ENCODE data around the gene ZBTB38. TPM values are rescaled to one million over a fixed set of nuclear protein-coding genes. Genes with fewer than 3 reads are reported as not detected.

Gene ZBTB38
- total RNA-seq, 3 donors from 2014 or later (not counting 1 experiment from before 2014, with no cell fraction given): 40.3 to 68.3 (median 56.7) TPM

- no peak for ATAC-seq
- DNase-seq: no peak
- Histone ChIP-seq H3K4me3 (ENCODE audit: low read length) (no peak overlapping the region), H3K4me1 (ENCODE audit: control insufficient read depth, insufficient read depth, low read length) (no peaks in the 10 kb centered on the region), H3K27me3 (ENCODE audit: control insufficient read depth, insufficient read depth, low read length) (no peaks in the 10 kb centered on the region), H3K9me3 (ENCODE audit: control insufficient read depth, insufficient read depth, low read length) (no peaks in the 10 kb centered on the region), H3K27ac (ENCODE audit: low read length) (no peak overlapping the region), H3K36me3 (ENCODE audit: control insufficient read depth, insufficient read depth, low read length) (no peaks in the 10 kb centered on the region)
- Mint-ChIP-seq H3K27me3 (ENCODE audit: low read depth in 2 of 2) (peaks cover 19 to 25% of the 10 kb centered on the region in 2 donors), H3K9me3 (no peaks in the 10 kb centered on the region), H3K27ac (no peak overlapping the region), H3K36me3 (no peaks in the 10 kb centered on the region), H3K4me3 (no peak overlapping the region), H3K4me1 (no peaks in the 10 kb centered on the region)
- 88% methylated on average over 1 of the region's 2 CpGs for WGBS (ENCODE audit: insufficient coverage)
- no peak for TF ChIP-seq CTCF (IDR thresholded peaks at IDR 0.05)
- intact Hi-C loops (cut with micrococcal nuclease): no loop called here
Observed at GRCh38 chr3:141349711-141350110, 18.6 kb upstream of the ZBTB38 start.

DNA sequence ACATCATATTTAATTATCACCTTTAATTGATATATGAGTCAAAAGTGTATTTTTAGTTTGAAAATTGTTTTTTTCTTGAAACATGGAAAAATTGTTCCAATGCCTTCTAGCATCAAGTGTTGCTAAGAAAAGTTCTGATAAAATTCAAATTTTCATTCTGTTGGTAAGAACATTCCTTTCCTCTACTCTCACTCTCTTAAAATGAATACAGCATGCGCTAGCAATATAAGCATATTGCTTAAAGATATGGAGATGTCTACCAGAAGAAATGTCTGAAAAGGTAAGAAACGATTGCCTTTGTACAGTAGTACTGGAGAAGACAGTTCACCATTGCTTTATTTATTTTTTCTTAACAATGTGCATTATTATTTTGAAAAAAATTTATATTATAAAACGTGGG lies 17.6 kb upstream of the ZBTB38 start:
- DNase-seq (no peak), ATAC-seq (no peak)
- Histone ChIP-seq H3K36me3 (ENCODE audit: control insufficient read depth, insufficient read depth, low read length) (no peaks in the 10 kb centered on the region), H3K9me3 (ENCODE audit: control insufficient read depth, insufficient read depth, low read length) (no peaks in the 10 kb centered on the region), H3K27me3 (ENCODE audit: control insufficient read depth, insufficient read depth, low read length) (no peaks in the 10 kb centered on the region), H3K4me3 (ENCODE audit: low read length) (no peak overlapping the region), H3K4me1 (ENCODE audit: control insufficient read depth, insufficient read depth, low read length) (no peaks in the 10 kb centered on the region), H3K27ac (ENCODE audit: low read length) (no peak overlapping the region)
- TF ChIP-seq CTCF (IDR thresholded peaks at IDR 0.05): no peak
- H3K4me1 Mint-ChIP-seq: no peaks in the 10 kb centered on the region
- no peak overlapping the region for H3K4me3 Mint-ChIP-seq
- H3K27me3 Mint-ChIP-seq (ENCODE audit: low read depth in 2 of 2): peaks cover 19 to 27% of the 10 kb centered on the region in 2 donors
- H3K27ac Mint-ChIP-seq: no peak overlapping the region
- H3K36me3 Mint-ChIP-seq: no peaks in the 10 kb centered on the region
- no peaks in the 10 kb centered on the region for H3K9me3 Mint-ChIP-seq
- 87% methylated on average over 2 of the region's 3 CpGs for WGBS (ENCODE audit: insufficient coverage)
- intact Hi-C loops (cut with micrococcal nuclease): no loop called here

DNA sequence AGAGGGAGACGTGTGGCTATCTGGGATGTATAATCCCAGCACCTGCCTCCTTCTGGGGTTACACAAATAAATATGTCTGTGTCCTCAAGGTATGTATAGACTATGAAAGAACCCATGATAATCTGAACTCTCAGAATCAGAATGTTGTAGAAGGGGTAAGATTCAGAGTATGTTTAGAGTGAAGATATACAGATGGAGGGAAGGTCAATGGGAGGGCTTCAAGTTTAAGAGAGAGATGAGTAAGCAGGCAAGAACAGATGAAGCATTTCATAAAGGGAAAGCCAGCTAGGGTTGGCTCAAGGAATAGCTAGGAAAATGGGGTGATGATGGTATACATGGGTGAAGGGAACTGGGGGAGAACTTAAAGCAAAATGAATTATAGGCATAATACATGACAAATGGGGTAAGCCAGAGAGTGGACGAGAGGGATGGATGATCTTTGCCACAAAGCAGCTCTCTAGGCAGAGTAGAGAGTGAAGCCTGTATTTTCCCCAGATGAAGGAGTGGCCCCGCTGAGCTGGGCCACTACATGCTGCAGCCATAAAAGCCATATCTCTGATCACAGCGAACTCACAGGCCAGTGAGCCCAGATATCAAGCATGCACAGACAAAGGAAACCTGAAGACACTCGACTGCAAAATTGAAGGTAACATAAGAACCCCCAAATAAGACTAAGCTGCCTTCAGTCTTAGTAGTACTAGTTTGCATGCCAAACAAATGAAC lies 15.9 kb upstream of the ZBTB38 start:
- Mint-ChIP-seq H3K4me1 (no peaks in the 10 kb centered on the region), H3K4me3 (no peak overlapping the region), H3K27ac (no peak overlapping the region), H3K9me3 (no peaks in the 10 kb centered on the region), H3K36me3 (no peaks in the 10 kb centered on the region), H3K27me3 (ENCODE audit: low read depth in 2 of 2) (peaks cover 19 to 27% of the 10 kb centered on the region in 2 donors)
- DNase-seq (no peak), ATAC-seq (no peak)
- Histone ChIP-seq H3K4me1 (ENCODE audit: control insufficient read depth, insufficient read depth, low read length) (no peaks in the 10 kb centered on the region), H3K9me3 (ENCODE audit: control insufficient read depth, insufficient read depth, low read length) (no peaks in the 10 kb centered on the region), H3K36me3 (ENCODE audit: control insufficient read depth, insufficient read depth, low read length) (no peaks in the 10 kb centered on the region), H3K27me3 (ENCODE audit: control insufficient read depth, insufficient read depth, low read length) (no peaks in the 10 kb centered on the region), H3K27ac (ENCODE audit: low read length) (no peak overlapping the region), H3K4me3 (ENCODE audit: low read length) (no peak overlapping the region)
- TF ChIP-seq CTCF (IDR thresholded peaks at IDR 0.05): no peak
- WGBS (ENCODE audit: insufficient coverage): 90% methylated on average over 5 of the region's 5 CpGs
- intact Hi-C loops (cut with micrococcal nuclease): no loop called here

Measured in natural killer cell (primary cell).